GM21360 (cell line): ENCODE measurements around the gene GUSB.
"Not testable (repeated sequence)": the region's sequence is repeated elsewhere in the genome, so short reads cannot be mapped to it uniquely, and the experiment has no call there.

Experiments
- ATAC-seq: cut with Tn5 transposase; IDR thresholded peaks from one replicate; pipeline ENCODE4 v1.9.1; 2021; ENCODE audit warnings: mild to moderate bottlenecking, moderate library complexity; ENCODE audit not compliant: unreplicated experiment

GUSB gene

GRCh38 chr7:65976659-65977196, 5.3 kb downstream of the GUSB start:
- ATAC-seq = no peak

- ATAC-seq = no peak
Observed at GRCh38 chr7:65975814-65976445, 6.1 kb downstream of the GUSB start.

- no peak for ATAC-seq
Observed at GRCh38 chr7:65974876-65975275, 7.1 kb downstream of the GUSB start.

- ATAC-seq = no peak
Observed at GRCh38 chr7:65974191-65974801, 7.7 kb downstream of the GUSB start.

- no peak for ATAC-seq
Observed at GRCh38 chr7:65972976-65973375, 9.0 kb downstream of the GUSB start.

DNA sequence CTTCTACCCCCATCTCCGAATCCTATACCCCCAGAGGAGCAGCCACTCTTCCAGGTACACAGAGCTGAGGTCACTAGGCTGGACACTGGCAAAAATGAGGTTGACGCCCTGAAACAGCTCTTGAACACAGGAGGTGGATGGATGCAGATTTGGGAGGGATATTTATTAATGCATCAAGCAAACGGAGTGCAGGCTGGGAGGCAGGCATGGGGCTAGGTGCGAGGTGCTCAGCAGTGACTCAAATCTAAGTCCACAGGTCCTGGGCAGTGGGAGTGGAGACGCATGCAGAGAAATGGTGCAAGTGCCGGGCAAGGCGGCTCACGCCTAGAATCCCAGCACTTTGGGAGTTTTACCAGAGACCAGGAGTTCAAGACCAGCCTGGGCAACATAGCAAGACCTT, 11.0 kb downstream of the GUSB start:
- ATAC-seq = no peak

DNA sequence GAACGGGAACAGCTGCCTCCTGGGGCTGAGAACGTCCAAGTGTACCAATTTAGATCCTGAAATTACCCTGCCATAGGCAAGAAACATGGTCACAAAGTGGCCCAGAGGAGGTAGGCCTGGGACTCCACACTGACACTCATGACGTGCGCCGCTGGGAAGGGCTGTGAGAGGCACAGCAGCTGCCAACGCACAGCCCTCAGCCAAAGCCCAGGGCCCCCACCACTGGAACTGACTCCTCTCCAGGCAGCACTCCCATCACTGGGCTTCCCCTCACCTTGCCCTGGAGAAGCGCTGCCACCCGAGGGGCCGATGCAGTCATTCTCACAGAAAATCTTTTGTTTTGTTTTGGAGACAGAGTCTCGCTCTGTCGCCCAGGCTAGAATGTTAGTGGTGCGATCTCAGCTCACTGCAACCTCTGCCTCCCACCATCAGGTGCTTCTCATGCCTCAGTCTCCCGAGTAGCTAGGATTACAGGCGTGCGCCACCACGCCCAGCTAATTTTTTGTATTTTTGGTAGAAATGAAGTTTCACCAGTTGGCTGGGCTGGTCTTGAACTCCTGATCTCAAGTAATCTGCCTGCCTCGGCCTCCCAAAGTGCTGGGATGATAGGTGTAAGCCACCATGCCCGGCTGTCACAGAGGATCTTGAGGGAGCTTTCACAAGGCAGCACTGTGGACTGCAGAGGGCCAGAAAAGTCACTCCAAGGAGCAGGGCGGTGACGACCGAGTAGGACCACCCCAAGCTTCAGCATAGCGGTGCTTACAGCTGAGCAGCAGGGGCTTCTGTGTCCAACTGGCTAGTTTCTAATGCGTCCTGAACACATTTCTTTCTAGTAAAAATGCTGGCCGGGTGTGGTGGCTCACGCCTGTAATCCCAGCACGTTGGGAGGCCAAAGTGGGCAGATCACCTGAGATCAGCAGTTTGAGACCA, 13.5 kb downstream of the GUSB start:
- ATAC-seq = no peak

- no peak for ATAC-seq
Observed at GRCh38 chr7:65967361-65968155, 14.5 kb downstream of the GUSB start.

- ATAC-seq = no peak
Observed at GRCh38 chr7:65966146-65966545, 15.9 kb downstream of the GUSB start.

DNA sequence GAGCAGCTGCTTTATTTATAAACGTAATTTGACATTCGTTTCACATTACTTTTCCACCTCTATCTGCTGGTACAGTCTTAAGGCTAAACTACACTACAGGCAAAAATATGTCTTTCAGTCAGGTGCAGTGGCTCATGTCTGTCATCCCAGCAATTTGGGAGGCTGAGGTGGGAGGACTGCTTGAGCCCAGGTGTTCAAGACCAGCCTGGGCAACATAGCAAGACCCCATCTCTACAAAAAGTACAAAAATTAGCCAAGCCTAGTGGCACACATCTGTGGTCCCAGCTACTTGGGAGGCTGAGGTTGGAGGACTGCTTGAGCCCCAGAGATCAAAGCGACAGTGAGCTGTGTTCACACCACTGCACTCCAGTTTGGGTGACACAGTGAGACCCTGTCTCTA, 17.3 kb downstream of the GUSB start:
- ATAC-seq = not testable (repeated sequence)

DNA sequence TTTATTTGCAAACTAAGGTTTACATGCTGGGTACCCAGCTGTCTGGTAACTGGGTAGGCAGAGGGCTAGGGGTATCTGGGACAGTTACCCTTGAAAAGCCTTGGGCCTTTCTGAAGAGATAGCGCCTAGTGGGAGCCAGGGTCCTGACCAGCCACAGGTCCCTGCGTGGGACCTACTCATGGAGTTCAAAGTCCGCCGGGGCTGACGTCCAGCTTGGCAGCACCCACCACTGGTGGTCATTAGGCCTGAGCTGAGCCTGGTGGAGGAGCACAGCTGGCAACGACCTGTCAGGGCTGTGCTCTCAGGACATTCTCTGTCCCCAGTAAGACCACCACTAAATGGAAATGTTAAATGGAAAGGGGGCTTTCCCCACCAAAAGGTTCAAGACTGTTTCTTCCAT, 20.0 kb downstream of the GUSB start:
- no peak for ATAC-seq

DNA sequence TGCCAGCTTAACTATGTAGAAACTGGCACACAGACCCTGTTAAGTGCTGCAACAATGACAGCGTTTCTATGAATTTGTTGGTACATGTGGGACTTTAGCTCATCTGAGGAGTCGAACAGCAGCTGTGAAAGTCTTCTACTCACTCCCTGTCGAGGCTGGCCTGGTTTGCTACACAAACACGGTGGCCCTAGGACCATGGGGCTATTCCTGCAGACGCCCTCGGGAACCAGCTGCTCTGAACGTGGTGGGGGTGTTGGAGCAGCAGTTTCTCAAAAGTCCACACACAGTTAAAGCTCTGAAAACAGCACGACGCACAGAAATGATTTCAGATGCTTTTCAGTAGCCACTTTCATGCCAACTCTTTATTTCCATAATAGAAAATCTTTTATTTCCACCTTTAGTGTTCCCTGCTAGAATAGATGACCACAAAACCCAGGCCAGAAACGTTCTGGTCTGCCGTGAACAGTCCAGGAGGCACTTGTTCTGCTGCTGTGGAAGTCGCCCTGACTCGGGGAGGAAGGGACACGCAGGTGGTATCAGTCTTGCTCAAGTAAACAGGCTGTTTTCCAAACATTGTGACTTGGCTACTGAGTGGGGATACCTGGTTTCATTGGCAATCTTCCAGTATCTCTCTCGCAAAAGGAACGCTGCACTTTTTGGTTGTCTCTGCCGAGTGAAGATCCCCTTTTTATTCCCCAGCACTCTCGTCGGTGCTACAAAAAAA, 21.5 kb downstream of the GUSB start:
- no peak for ATAC-seq

GRCh38 chr7:65955718-65956117, 26.3 kb downstream of the GUSB start:
- ATAC-seq = no peak

DNA sequence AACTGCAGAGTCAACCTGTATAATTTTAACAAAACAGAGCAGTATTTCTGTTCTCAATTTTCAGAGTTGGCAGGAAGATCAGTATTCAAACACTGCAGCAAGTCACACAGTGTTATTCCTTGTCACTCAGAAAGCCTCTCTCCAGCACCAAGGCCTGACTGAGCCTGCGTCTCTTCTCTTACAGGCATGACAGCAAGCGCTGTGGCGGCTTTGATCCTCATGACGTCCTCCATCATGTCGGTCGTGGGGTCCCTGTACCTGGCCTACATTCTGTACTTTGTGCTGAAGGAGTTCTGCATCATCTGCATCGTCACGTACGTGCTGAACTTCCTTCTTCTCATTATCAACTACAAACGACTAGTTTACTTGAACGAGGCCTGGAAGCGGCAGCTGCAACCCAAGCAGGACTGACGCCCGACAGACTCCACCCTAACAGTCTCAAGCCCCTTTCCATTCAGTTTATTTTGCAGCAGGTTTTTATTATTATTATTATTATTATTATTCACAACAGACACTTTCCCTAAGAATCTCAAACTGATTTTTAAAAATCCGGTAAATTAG, 28.0 kb downstream of the GUSB start:
- no peak for ATAC-seq

DNA sequence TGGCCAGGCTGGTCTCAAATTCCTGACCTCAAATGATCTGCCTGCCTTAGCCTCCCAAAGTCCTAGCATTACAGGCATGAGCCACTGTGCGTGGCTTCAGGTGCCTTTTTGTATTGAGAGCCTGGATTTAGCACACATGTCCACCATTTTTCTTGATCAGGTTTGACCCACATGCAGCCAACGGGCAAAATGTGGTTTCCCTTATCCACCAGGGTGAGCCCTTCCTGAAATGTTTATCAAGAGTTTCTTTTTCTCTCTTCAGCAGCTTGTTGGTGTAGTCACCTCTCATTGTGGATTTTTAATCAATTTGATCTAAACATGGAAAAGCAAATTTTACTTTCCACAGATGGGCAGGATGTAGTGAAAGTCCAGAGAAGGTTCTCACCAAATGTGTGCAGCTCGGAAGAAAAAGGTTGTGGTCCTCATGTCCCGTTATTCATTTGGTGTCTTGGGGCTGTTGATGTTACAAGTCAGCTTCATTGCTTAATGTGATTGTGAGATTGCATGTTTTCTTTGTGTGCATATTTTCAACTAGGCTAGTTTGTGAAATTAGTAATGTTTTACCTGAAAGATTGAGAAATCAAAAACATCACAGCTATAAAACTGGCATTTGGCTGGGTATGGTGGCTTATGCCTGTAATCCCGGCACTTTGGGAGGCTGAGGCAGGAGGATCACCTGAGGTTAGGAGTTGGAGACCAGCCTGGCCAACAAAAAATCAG, 28.9 kb downstream of the GUSB start:
- no peak for ATAC-seq

DNA sequence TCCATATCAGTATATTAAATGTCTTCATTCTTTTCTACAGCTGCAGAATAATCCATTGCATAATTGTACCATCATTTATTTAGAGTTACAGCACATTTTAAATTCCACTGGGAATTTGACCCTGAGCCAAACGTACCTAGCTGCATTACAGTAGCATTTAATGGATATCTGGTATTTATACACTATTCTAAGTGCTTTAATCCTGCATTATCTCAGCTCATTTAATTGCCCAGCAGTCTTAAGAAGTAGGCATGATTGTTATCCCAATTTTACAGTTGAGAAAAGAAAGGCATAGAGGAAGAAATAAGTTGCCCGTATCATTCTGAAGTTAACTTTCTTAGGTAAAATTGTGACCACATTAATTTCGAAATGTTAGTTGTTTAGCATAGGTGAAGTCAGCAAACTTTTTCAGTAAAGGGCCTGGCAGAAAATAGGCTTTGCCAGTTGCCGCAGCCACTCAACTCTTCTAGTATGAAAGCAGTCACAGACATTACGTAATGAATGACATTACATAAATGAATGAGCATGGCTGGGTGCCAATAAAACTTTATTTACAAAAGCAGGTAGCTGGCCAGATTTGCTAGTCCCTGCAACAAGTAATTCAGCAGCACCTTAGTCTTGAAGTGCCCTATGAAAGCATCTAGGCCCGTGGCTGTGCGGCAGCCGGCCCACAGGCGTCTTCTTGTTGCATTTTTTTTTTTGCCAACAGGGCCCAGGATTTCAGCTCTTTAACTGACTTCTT, 30.0 kb downstream of the GUSB start:
- no peak for ATAC-seq

DNA sequence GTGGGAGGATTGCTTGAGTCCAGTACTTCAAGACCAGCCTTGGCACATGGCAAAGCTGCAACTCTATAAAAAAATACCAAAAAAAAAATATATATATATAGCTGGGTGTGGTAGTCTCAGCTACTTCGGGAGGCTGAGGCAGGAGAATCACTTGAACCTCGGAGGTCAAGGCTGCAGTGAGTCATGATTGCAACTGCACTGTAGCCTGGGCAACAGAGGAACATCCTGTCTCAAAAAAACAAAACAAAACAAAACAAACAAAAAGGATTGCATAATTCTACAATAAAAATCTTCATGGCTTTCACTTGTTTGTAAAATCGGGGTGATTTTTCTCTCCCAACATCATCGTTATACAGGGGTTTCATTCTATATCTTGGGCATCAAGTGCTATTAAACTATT, 35.1 kb downstream of the GUSB start:
- no peak for ATAC-seq

GRCh38 chr7:65945787-65946186, 36.2 kb downstream of the GUSB start:
- not testable (repeated sequence) for ATAC-seq
